Stomach (tissue), 9 donors: Measurements from ENCODE around the gene FAM177A1. TPM values are rescaled to one million over a fixed set of nuclear protein-coding genes. Genes with fewer than 3 reads are reported as not detected.

ENCODE experiments used
- DNase-seq, 2 donors: peaks; one replicate each; pipeline versions ENCODE4 v3.0.0 to v3.0.0-alpha.2; 2013 to 2019
- H3K27ac ChIP-seq, 5 donors: fragments of 200-600 bp in 4 of 5; sonication (generic) in 4 of 5; one replicate each; pipeline ENCODE4 v1.5.1; 2013 to 2019; ENCODE audit warnings: mild to moderate bottlenecking in 1 of 5, moderate library complexity in 1 of 5
- H3K27me3 ChIP-seq, 3 donors: fragments of 200-600 bp; sonication (generic); one replicate each; pipeline ENCODE4 v1.5.1; 2017 to 2019; ENCODE audit warnings: mixed run types in 1 of 3
- H3K36me3 ChIP-seq, 4 donors: fragments of 200-600 bp; sonication (generic); 1 replicate in 3 of 4; 2 replicates in 1 of 4; pipeline ENCODE4 v1.5.1; 2016 to 2019
- H3K4me1 ChIP-seq, 4 donors: fragments of 200-600 bp; sonication (generic); one replicate each; pipeline ENCODE4 v1.5.1; 2016 to 2019
- H3K4me3 ChIP-seq, 4 donors: fragments of 200-600 bp; sonication (generic) in 3 of 4; one replicate each; pipeline ENCODE4 v1.5.1; 2016 to 2019; ENCODE audit warnings: mild to moderate bottlenecking in 1 of 4
- H3K9me3 ChIP-seq, 4 donors: fragments of 200-600 bp; sonication (generic); one replicate each; pipeline ENCODE4 v1.5.1; 2016 to 2019
- EP300 ChIP-seq: sonication (generic); formaldehyde crosslinking; IDR thresholded peaks from one replicate; pipeline ENCODE4 v1.6.1; 2017; ENCODE audit warnings: antibody characterized with exemption
- POLR2A ChIP-seq, 4 donors: fragments of 450-650 bp; IDR thresholded peaks; one replicate each; pipeline ENCODE4 v1.6.1; 2016; ENCODE audit warnings: antibody characterized with exemption in 4 of 4, control low read depth in 2 of 4, mild to moderate bottlenecking in 1 of 4, moderate library complexity in 1 of 4
- POLR2AphosphoS5 ChIP-seq, 3 donors: sonication (generic); formaldehyde crosslinking; IDR thresholded peaks; one replicate each; pipeline ENCODE4 v1.6.1; 2016; ENCODE audit warnings: antibody characterized with exemption in 3 of 3
- WGBS, 5 donors: extraction: QIAGEN DNeasy Blood & Tissue Kit in 3 of 5; methylation state at CpG; one replicate each; pipeline versions ENCODE4 v1.1.5 to v1.1.7; 2013 to 2018; 5-methylcytosine and 5-hydroxymethylcytosine counted together
- intact Hi-C: fragments of 100-400 bp; cut with DNase I; formaldehyde crosslinking; loops from one replicate; pipeline ENCODE4 v1.15.1; 2023; ENCODE audit warnings: low total_unique reads
- polyA plus RNA-seq, 3 donors: library from polyadenylated mRNA; stranded (reverse); fragments of 200-250 nt; gene quantifications; one replicate each; pipeline ENCODE4 v1.2.3, GENCODE V29; 2013
- total RNA-seq, 5 donors: library from RNA; depleted of rRNA; stranded (reverse); fragments of >200 nt; gene quantifications; one replicate each; pipeline versions ENCODE4 v1.1.0 to v1.2.3, GENCODE V29; 2014 to 2016
- TF ChIP-seq, protein P1 (sequence below), 7 experiments: fragments of 450-650 bp in 4 of 7; fragments of 200-600 bp in 3 of 7; sonication (generic) in 3 of 7; IDR thresholded peaks; one replicate each; pipeline ENCODE4 v1.5.1; 2016 to 2019; ENCODE audit warnings: antibody characterized with exemption in 7 of 7, control low read depth in 2 of 7, mild to moderate bottlenecking in 1 of 7
- donor health status: healthy with polysubstance abuse.
- donor health status: Bipolar disorder and iron deficiency.
- donor health status: healthy.

The FAM177A1 gene
- total and polyA plus RNA-seq, 8 donors: 13.8 to 300 (median 47.5) TPM

DNA sequence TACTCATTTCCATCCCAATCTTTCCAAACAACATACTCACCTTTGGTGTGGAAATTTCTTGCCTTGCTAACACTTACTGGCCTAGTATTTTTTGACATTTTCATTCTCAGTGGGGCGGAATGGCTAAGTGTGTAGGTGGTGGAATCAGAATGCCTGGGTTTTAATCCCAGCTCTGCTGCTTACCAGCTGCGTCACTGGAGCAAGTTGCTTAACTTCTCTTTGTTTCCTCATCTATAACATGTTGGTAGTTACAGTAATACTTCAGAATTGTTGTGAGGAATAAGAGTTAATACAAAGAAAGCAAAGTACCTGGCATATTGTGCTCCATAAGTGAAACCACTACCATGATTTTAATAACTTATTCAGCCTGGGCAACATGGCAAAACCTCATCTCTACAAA, 3.0 kb upstream of the FAM177A1 start:
- intact Hi-C loops: no loop called here
- H3K27me3 ChIP-seq: no peaks in the 10 kb centered on the region
- no peak overlapping the region for H3K27ac ChIP-seq
- DNase-seq: no peak
- H3K36me3 ChIP-seq: no peaks in the 10 kb centered on the region
- TF ChIP-seq, protein P1, sequence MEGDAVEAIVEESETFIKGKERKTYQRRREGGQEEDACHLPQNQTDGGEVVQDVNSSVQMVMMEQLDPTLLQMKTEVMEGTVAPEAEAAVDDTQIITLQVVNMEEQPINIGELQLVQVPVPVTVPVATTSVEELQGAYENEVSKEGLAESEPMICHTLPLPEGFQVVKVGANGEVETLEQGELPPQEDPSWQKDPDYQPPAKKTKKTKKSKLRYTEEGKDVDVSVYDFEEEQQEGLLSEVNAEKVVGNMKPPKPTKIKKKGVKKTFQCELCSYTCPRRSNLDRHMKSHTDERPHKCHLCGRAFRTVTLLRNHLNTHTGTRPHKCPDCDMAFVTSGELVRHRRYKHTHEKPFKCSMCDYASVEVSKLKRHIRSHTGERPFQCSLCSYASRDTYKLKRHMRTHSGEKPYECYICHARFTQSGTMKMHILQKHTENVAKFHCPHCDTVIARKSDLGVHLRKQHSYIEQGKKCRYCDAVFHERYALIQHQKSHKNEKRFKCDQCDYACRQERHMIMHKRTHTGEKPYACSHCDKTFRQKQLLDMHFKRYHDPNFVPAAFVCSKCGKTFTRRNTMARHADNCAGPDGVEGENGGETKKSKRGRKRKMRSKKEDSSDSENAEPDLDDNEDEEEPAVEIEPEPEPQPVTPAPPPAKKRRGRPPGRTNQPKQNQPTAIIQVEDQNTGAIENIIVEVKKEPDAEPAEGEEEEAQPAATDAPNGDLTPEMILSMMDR (IDR thresholded peaks at IDR 0.05): no peak
- no peak for TF ChIP-seq POLR2AphosphoS5 (IDR thresholded peaks at IDR 0.05)
- no peak for TF ChIP-seq EP300
- no peak for TF ChIP-seq POLR2A (IDR thresholded peaks at IDR 0.05)
- H3K4me1 ChIP-seq: peaks cover 4 to 20% (median 16%) of the 10 kb centered on the region in 4 donors
- H3K9me3 ChIP-seq: no peaks in the 10 kb centered on the region
- WGBS, 5 donors: 91 to 98% (median 96%) methylated on average over 2 of the region's 2 CpGs
- no peak overlapping the region for H3K4me3 ChIP-seq

DNA sequence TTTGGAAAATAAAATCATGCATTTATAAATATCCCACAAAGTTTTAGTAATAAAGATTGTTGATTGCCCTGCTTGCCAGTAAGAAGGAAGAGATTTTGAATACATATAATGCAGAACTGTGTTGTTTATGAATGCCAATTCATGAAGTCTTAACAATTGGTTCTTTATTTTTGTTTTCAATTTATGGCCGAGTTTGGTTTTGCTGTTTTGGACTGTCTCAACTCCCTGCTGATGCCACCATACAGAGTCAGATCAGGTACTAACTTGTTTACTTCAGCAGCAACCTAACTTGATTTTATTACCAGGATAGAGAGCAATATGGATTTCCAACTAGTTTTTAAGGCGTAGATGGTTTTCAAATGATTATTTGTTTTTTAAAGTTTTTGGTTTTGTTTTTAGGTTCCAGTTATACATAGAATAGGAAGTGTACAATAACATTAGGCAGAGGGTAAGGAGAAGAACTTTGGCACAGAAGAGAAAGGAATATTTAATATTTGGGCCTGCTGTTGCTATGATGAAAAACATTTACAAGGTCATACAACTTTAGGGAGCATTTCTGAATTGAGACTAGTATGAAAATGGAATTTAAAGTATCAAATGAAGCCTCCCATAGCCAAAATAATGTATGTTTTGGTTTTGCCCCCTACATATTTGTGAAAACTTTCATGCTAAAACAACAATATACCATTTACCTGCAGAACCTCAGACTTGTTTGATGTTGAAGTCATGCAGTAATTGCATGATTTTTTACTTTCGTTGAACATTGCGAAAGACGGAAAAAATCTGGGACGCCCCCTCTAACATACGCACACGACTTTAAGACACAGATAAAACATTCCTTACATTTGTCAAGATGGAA, 904 bp upstream of the FAM177A1 start:
- TF ChIP-seq POLR2AphosphoS5 (IDR thresholded peaks at IDR 0.05) (no peak), EP300 (no peak), POLR2A (IDR thresholded peaks at IDR 0.05) (no peak)
- TF ChIP-seq, protein P1 (IDR thresholded peaks at IDR 0.05): no peak
- H3K27me3 ChIP-seq: no peaks in the 10 kb centered on the region
- peak overlapping the region; percentile 82 to 100 (median 99) for H3K27ac ChIP-seq
- DNase-seq: peak in 1 of 2 donors; percentile 62
- WGBS, 5 donors: 12 to 23% (median 19%) methylated on average over 8 of the region's 8 CpGs
- peaks cover 4 to 41% (median 28%) of the 10 kb centered on the region in 4 donors for H3K4me1 ChIP-seq
- no peaks in the 10 kb centered on the region for H3K9me3 ChIP-seq
- H3K4me3 ChIP-seq: peak overlapping the region; percentile 51 to 88 (median 82)
- intact Hi-C loops: no loop called here
- peaks cover 0 to 8% (median 4%) of the 10 kb centered on the region in 4 donors for H3K36me3 ChIP-seq

DNA sequence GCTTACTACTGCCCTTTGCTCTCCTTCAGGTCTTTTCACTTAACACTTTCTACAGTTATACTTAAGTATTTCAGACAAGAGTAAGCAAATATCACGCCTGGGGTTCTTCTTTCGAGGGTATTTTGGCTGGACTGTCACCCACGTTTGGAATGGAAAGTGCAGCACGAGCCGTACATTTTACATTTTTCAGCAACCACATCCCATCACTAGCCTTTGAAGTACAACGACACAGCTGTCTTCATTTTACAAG, 349 bp upstream of the FAM177A1 start:
- Histone ChIP-seq H3K4me3 (peak overlapping the region; percentile 51 to 88 (median 82)), H3K4me1 (peaks cover 4 to 46% (median 30%) of the 10 kb centered on the region in 4 donors), H3K27me3 (no peaks in the 10 kb centered on the region), H3K9me3 (no peaks in the 10 kb centered on the region), H3K27ac (peak overlapping the region; percentile 82 to 100 (median 99)), H3K36me3 (peaks cover 0 to 13% (median 6%) of the 10 kb centered on the region in 4 donors)
- 0 to 1% (median 0%) methylated on average over 6 of the region's 6 CpGs for WGBS, 5 donors
- intact Hi-C loops: no loop called here
- TF ChIP-seq POLR2A (IDR thresholded peaks at IDR 0.05) (no peak), POLR2AphosphoS5 (IDR thresholded peaks at IDR 0.05) (no peak), EP300 (no peak)
- TF ChIP-seq, protein P1 (IDR thresholded peaks at IDR 0.05): no peak
- DNase-seq: no peak

DNA sequence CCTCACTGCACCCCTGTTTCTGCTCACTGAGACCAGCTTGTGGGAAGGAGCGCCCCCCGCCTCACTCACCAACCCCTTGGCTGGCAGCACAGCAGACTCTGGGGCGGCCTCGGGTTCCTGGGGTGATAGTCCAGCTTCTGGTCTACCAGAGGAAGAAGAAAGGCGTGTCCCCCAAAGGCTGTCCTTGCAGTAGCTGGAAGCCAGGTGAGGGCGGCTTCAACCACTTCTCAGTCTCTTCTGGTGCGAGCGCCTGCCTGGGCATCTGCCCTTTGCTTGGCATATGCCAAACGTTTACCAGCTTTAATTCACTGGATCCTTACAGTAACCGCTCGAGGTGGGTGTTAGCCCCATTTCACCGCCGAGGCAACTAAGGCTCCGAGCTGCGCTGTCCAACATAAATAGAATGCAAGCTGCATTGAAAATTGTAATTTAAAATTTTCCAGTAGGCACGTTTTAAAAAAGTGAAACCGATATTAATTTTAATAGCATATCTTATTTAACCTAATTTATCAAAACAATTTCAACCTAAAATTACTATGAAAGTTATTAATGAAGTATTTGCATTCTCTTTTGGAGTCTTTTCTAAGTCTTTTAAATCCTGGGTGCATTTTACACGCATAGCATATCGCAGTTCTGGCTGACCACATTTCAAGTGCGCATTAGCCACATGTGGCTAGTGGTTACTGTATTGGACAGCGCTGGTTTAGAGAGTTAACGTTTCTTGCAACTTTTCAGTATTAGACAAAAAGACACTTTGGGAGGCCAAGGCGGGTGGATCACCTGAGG, 872 bp downstream of the FAM177A1 start:
- Histone ChIP-seq H3K27ac (peak overlapping the region; percentile 95 to 100 (median 99)), H3K4me3 (peak overlapping the region; percentile 51 to 88 (median 82)), H3K9me3 (no peaks in the 10 kb centered on the region), H3K4me1 (peaks cover 4 to 58% (median 32%) of the 10 kb centered on the region in 4 donors), H3K27me3 (no peaks in the 10 kb centered on the region), H3K36me3 (peaks cover 0 to 13% (median 11%) of the 10 kb centered on the region in 4 donors)
- intact Hi-C loops: no loop called here
- WGBS, 5 donors: 16 to 23% (median 18%) methylated on average over 19 to 23 of the region's 23 CpGs
- DNase-seq: peak; percentile 10 to 58
- TF ChIP-seq, protein P1 (IDR thresholded peaks at IDR 0.05): no peak
- TF ChIP-seq POLR2A (IDR thresholded peaks at IDR 0.05): no peak
- no peak for TF ChIP-seq POLR2AphosphoS5 (IDR thresholded peaks at IDR 0.05)
- TF ChIP-seq EP300: no peak
